ENCODE results near the gene GALNT10. TPM values are rescaled to one million over a fixed set of nuclear protein-coding genes. Genes with fewer than 3 reads are reported as not detected.

The GALNT10 gene
- total and polyA plus RNA-seq, 9 of the 15 experiments (the other 6 are each of a cell fraction or from before 2014, with no cell fraction given) = 4.6 to 37.1 (median 13.3) TPM

DNA sequence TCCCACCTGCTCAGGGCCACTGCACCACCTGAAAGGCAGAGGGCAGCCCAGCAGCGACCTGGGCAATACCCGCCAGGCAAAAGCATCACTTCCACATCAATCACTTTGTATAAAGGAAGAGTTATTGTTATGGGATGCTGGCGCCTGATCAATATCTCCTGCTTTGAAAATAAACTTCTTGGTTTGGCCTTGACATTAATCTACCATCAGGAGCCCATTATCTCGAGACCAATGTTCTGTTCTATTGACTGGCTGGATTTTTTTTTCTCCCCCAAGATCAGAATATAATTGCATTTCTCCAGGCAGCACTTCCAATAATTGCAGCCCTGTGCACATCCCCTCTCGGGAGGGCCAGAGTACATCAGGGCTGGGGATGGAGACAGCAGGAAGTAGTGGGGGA is 210.8 kb downstream of the GALNT10 start (continued):
- TF ChIP-seq, protein P1, sequence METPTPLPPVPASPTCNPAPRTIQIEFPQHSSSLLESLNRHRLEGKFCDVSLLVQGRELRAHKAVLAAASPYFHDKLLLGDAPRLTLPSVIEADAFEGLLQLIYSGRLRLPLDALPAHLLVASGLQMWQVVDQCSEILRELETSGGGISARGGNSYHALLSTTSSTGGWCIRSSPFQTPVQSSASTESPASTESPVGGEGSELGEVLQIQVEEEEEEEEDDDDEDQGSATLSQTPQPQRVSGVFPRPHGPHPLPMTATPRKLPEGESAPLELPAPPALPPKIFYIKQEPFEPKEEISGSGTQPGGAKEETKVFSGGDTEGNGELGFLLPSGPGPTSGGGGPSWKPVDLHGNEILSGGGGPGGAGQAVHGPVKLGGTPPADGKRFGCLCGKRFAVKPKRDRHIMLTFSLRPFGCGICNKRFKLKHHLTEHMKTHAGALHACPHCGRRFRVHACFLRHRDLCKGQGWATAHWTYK (CRISPR knock-in tag; IDR thresholded peaks at IDR 0.05) = no peak
- no peak for TF ChIP-seq CHD2 (IDR thresholded peaks at IDR 0.05; ENCODE audit: low read depth, low read length)
- TF ChIP-seq ASH1L (IDR thresholded peaks at IDR 0.05; ENCODE audit: borderline replicate concordance, low read depth, partially characterized antibody) = no peak
- no peak for TF ChIP-seq CHD4 (IDR thresholded peaks at IDR 0.05; ENCODE audit: insufficient read depth, insufficient replicate concordance, low read depth, low read length, poor library complexity, severe bottlenecking)
- TF ChIP-seq, protein P2, sequence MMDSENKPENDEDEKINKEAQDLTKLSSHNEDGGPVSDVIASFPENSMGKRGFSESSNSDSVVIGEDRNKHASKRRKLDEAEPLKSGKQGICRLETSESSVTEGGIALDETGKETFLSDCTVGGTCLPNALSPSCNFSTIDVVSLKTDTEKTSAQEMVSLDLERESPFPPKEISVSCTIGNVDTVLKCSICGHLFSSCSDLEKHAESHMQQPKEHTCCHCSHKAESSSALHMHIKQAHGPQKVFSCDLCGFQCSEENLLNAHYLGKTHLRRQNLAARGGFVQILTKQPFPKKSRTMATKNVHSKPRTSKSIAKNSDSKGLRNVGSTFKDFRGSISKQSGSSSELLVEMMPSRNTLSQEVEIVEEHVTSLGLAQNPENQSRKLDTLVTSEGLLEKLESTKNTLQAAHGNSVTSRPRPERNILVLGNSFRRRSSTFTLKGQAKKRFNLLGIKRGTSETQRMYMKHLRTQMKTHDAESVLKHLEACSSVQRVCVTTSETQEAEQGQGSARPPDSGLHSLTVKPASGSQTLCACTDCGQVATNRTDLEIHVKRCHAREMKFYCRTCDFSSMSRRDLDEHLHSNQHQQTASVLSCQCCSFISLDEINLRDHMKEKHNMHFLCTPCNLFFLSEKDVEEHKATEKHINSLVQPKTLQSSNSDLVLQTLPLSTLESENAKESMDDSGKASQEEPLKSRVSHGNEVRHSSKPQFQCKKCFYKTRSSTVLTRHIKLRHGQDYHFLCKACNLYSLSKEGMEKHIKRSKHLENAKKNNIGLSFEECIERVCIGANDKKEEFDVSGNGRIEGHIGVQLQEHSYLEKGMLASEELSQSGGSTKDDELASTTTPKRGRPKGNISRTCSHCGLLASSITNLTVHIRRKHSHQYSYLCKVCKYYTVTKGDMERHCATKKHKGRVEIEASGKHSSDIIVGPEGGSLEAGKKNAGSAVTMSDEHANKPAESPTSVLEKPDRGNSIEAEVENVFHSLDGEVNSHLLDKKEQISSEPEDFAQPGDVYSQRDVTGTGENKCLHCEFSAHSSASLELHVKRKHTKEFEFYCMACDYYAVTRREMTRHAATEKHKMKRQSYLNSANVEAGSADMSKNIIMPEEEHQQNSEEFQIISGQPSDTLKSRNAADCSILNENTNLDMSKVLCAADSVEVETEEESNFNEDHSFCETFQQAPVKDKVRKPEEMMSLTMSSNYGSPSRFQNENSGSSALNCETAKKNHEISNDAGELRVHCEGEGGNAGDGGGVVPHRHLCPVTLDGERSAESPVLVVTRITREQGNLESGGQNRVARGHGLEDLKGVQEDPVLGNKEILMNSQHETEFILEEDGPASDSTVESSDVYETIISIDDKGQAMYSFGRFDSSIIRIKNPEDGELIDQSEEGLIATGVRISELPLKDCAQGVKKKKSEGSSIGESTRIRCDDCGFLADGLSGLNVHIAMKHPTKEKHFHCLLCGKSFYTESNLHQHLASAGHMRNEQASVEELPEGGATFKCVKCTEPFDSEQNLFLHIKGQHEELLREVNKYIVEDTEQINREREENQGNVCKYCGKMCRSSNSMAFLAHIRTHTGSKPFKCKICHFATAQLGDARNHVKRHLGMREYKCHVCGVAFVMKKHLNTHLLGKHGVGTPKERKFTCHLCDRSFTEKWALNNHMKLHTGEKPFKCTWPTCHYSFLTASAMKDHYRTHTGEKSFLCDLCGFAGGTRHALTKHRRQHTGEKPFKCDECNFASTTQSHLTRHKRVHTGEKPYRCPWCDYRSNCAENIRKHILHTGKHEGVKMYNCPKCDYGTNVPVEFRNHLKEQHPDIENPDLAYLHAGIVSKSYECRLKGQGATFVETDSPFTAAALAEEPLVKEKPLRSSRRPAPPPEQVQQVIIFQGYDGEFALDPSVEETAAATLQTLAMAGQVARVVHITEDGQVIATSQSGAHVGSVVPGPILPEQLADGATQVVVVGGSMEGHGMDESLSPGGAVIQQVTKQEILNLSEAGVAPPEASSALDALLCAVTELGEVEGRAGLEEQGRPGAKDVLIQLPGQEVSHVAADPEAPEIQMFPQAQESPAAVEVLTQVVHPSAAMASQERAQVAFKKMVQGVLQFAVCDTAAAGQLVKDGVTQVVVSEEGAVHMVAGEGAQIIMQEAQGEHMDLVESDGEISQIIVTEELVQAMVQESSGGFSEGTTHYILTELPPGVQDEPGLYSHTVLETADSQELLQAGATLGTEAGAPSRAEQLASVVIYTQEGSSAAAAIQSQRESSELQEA (IDR thresholded peaks at IDR 0.05; ENCODE audit: low read depth) = no peak

Data from K562 (cell line).